ENCODE results near the gene CNTN4.

The CNTN4 gene

DNA sequence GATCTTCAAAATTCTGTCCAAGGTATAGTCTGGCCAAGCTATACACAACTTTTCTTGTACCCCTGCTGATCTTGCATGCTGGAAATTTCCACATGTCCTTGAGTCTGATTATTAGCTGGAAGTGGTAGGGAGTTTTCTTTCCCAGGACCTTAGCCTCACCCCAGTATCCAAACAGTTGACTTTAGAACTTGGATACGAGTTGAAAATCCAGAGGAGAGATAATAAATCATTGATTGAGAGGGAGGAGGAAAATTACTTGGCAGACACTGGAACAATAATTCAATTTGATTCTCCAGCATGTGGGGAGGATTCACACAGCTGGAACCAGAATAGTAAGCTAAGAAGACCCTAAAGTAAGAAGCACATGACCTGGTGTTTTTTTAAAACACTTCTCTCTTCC lies 895.1 kb downstream of the CNTN4 start:
- no peak for DNase-seq

DNA sequence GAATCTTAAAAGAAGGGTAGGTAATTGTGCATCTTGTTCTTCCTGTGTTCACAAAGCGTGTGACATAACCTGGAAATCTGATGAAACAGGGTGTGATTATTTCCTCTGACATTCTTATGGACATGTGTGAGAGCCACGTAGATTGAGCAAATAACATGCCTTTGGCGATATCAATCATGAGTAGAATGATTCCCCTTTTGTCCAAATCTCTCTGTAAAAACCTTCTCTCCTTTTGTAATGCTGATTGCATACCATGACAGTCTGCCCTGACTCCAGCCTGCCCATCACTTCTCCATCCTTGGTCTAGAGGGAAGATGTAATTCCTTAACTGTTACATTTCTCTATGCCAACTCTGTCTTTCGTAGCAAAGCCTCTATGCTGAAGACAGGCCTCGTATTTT lies 896.5 kb downstream of the CNTN4 start:
- no peak for DNase-seq

DNA sequence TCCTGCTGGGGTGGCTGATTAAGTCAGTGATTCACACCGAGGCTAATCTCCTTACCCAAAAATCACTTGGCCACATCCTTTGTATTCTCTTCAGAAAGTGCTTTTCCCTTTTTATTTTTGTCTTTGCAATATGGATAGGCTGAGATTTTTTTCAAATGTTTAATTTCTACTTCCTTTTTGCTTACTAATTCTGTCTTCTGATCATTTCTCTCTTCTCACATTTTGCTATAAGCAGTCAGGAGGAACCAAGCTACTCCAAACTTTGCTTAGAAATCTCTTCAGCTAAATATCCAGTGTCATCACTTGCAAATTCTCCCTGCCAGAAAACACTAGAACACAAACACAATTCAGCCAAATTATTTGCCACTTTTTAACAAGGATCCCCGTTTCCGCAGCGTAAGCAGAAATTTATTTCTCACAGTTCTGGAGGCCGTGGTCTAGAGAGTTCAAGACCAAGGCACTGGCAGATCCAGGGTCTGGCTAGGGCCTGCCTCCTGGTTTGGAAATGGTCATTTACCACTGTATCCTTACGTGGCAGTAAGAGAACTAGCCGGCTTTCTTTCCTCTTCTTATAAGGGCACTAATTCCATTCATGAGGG lies 906.6 kb downstream of the CNTN4 start:
- DNase-seq: no peak

DNA sequence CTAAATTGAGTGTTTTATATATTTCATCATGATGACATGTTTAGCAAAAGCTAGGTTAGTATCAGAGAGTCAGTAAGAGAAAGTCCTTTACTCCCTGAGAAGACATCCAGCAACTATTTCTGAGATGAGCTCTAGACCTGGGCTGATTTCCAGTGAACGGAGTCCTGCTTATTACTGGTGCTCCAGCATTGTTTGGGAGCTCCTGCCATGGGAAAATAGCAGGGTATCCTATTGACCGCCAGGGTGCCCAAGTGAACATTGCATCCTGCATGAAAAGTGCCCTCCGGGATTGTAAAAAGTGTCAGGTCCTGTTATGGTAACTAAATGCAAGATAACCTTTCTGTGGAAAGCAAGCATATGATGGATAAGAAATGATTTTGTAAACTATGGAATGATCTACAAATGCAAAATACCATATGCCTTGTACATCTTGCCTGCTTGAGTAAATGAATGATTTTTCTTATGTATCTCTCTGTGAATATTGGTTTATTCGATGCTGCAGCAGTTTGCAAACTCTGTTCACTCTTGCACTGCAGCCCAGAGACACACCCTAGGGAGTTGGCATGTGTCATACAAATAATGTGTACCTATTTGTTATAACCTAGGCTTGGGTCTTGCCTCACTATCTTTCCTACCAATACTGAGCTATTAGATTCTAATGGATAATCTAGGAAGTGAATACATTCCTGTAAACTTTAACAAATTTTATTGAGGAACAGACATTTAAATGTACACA lies 914.8 kb downstream of the CNTN4 start:
- DNase-seq: no peak

DNA sequence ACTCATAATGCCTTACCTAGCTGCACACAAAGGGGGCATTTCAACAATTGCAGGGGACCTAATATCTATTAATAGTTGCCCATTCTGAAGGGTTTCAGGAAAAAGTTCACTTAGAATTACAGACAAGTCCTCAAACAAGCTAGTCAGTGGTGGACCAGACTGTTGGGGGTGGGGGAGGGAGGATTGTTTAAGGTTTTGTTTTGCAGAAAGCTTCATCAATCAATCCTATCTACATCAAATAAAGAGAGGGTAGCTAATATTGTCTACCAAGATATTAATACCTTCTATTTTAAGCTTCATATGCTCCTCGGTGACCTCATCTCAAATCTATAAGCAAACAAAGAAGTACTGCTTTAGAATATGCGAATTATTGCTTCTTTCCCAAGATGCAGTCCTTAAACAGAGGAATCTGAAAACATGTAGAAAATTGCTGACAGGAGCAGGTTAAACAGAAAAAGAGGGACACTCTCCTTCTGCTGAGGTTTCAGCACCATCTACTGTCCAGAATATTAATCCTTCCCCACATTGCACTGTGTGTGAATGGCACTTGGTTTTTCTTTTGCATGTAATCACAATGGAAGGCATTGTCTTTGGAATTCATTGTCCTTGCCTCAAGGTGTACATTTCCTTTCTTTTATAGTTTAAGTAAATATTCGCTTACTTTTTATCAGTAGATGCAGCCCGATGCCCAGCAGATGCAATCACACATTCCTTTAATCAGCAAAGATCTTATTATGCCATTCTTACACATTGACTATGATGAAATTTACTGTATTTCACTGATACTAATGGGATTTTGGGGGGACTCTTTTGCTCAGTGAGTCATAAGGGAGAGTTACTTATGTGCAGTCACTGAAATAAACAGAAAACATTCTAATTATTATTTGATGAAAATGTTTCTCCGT lies 916.8 kb downstream of the CNTN4 start:
- no peak for DNase-seq

DNA sequence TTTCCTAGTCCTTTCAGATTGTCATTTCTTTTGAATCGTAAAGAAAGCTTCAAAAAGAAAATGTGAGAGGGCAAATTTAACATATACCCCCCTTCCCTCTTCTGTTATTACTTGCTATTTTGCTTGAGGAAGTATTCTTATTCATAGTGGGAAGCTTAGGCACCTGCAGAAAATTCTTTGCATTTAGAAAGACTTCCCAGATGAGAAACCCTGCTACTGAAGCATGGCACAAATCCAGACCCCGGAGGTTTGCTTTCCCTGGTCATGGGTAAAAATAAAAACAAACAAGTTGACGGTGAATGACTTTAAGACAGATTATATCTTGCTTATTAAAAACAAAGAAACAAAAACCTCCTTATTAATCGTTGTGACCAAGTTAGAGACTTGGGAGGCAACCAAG lies 917.6 kb downstream of the CNTN4 start:
- no peak for DNase-seq

DNA sequence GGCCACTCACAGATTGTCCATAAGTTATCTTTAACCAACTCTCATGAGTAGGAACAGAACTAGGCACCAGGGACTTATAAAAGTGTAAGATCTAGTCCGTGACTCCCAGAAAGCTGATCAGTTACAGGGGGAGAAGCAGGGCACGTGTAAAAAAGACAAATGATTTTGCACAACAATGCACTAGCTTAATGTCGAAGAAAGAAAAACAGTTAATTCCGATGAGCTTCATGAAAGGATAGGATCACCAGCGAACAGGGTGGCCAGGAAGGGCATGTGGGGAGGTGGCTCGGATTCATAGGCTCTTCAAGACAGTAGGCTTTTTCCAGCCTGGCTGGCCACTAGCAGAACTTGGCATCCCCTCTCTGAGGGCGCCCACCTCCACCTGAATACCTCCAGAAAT lies 921.5 kb downstream of the CNTN4 start:
- no peak for DNase-seq

DNA sequence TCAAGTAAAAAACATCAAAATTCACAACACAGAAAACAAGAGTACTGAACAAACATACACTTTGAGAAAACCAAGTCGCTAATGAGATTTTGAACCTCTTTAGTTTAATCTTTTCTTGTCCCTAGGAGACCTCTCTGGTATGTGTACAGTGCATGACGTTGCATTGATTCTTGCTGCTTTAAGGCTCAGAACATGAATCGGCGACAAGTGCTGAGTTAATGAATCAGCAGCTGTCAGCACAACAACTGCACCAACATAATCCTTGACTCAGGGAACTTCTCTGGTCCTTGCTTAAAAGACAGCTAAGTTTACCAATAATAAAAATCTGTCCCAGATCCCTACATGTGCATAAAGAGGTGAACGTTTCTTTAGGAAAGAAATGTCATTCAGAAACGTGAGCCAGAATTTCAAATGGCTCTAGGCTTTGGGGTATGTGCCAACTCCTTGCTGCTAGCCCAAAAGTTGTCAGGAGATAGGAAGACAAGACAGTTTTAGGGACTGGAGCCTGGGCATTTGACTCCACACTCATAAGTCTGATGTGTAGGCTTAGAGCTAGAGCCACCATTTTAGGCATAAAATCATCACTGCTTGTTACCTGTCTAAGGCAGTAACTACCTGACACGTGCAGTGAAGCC lies 924.6 kb downstream of the CNTN4 start:
- DNase-seq: no peak

DNA sequence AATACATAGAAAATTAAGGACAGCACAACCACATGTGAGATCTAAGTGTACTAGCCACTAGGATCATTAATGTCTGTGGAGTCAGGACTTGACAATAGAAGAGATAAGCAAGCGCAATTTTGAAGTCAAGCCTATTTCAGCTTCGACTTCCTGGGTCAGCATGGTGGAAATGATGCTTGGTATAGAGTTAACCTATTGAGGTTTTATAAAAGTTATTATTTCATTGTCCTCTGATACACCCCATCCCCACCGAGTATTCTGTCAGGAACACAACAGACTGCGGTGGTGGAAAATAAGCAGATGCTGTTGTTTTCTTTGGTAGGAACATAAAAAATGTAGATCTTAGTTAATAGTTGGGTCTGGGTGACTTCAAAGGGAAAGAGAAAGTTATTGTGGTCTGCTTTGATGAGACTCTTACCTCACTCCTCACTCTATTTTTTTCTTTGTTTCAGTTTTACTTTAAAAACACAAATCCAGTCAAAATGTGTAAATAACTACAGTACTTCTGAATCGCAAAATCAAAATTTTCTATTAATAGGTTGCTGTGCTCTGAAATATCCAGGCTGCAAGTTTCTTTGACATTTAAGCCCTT lies 929.4 kb downstream of the CNTN4 start:
- no peak for DNase-seq

DNA sequence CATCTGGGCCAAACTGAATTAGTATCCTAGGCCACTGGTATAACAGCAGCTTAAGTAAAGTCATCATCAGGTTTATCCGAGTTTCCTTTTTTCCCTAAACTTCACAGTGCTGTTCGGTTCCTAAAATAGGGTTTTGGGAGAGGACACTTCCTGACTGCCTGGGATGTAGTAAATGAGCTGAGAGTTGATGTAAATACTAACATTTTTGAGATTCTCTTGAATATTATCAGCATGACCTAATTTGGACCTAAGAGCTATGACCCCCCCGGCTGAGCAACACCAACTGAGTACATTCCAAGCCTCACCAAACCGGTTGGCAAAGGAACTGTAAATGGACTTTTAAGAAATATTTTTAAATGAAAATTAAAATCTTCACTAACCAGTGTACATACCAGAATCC lies 932.7 kb downstream of the CNTN4 start:
- no peak for DNase-seq

DNA sequence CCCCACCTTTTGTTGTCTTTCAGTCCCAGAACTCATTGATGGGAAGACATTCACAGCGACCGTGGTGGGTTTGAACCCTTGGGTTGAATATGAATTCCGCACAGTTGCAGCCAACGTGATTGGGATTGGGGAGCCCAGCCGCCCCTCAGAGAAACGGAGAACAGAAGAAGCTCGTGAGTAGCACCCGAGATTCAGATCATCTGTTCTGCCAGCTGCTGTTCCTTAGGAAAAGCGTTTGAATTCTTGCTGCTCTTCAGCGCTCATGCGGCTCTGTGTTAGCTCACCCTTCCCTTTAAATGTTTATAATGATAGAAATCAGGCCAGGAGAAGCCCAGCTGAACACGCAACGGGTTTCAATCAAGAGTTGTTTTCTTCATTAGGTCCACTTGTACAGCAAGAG lies 938.5 kb downstream of the CNTN4 start:
- no peak for DNase-seq

DNA sequence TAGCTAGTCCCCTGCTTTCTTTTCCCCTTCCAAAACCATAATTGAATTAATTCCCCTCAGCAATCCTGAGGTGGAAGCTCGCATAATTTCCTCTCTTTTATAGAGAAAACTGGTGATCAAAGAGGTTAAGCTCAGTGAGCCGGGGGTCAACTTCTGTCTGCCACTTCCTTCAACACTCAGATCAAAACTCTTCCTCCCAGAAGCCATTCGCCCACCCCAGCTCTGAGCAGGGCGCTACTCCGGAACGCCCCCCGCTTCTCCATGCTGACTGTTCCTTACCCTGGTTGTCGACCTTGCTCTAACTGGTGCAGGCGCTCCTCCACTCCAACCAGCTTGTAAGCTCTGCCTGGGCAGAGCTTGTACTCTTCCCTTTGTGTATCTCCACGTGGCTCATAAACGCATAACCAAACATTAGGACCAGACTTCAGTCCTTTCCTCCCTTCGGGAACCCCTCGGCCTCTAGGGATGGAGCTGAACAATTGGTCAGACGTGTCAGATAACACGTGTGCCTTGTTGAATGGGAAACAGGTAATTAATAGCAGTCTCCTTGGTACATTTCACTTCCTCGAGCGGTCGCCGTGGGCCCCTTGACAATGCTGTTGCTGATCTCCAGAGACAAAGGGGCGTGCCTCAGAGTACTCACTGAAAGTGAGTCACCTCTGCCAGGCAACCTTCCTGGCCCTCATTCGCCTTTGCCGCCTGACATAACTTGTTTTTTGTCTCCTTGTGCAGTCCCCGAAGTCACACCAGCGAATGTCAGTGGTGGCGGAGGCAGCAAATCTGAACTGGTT lies 939.7 kb downstream of the CNTN4 start:
- DNase-seq: no peak

DNA sequence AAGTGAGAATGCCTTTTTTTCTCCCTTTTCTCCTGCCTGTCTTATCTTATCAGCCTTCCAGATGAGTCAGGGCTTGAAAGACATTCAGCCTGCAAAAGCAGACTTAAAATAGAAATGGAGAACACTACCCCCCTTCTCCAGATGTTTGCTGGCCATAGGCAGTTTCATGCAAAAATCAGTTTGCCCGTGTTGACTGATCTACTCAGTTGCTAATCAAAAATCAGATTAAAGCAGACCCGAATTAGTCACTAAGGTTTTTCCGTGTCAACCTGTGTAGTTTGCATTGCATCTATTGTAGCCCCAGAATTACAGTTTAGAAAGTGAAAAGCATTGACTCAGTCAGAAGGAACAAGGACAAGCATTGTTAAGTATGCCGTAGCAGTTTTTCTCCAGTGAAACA lies 955.3 kb downstream of the CNTN4 start:
- DNase-seq: no peak

DNA sequence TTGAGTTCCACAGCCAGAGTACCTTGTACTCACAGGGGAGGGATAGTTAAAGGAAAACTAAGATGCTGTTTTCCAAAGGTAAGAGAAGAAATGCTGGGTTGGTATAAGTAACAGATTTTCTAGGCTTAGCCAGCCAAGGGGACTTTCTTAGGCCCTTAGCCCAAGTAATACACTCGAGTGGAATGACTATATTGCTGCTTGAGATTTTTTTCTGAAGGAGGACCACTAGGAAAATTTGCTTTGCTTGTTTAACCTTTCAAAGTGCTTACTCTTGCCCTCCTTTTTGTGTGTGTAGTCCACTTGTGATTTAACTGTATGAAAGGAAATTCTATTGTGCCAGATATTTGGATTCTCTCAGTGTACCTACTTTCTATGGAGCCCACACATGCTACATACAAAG lies 961.0 kb downstream of the CNTN4 start:
- DNase-seq: no peak

DNA sequence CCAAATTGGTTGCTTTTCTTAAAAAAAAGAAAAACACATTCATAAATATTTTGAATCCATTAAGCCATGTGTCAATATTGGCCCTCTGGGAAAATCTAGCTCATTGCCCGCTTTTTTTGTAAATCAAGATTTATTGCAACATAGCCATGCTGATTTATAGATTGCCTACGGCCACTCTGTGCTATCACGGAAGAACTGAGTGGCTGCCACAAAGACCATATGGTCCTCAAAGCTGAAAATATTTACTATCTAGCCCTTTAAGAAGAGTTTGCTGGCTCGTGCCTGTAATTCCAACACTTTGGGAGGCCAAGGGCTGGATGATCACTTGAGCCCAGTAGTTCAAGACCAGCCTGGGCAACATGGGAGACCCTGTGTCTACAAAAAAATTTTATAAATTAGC lies 965.6 kb downstream of the CNTN4 start:
- DNase-seq: no peak

DNA sequence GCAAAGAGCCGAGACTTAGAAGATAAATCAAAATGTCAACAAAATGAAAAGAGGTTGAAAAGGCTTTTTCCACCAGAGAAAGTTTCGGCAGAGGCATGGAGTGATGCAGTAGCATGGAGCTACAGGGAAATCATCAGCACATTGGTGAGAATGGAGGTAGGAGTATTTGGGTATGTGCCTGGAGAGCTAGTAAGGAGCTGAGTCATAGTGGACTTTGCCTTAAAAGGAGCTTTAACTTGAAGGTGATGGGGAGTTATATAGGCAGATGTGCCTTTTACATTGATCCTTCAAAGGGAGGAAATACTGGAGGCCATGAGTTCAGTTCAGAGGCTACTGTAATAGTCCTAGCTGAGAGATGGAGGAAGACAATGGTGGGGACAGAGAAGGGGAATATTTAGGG lies 967.2 kb downstream of the CNTN4 start:
- no peak for DNase-seq

DNA sequence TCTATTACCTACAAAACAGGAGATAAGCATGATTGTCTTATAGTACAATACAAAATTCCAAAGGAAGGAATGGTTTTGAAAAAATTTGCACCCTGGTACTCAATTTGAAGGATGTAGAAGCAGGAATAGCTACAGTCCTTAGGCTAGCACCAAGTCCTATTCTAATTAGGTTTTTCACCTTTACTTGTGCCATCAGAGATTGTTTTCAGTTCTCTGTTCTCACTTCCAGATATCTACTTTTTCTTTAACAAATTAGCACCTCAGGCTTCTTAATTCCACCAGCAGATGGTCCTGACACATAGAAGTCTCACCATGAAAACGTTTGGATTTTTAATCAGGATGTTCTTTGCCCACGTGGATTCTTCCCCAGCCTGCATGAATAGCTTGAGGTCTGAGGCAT lies 967.7 kb downstream of the CNTN4 start:
- no peak for DNase-seq

DNA sequence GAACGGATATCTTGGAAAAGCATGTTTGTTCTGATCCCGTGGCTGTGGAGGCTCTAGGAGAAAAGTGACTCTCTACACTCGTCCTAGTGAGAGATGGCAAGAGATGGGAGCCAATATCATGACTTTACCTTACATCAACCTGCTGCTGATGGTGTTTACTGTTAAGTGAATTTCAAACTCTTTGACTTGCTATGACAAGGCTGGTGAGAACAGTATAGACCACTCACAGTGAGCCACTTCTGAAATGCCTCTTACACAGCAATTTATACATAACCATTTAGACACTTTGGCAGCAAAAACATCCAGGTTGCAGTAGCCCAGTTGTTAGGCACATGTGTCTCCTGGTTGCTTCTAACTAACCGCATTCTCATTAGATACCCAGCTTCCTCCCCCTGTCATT lies 968.2 kb downstream of the CNTN4 start:
- no peak for DNase-seq

DNA sequence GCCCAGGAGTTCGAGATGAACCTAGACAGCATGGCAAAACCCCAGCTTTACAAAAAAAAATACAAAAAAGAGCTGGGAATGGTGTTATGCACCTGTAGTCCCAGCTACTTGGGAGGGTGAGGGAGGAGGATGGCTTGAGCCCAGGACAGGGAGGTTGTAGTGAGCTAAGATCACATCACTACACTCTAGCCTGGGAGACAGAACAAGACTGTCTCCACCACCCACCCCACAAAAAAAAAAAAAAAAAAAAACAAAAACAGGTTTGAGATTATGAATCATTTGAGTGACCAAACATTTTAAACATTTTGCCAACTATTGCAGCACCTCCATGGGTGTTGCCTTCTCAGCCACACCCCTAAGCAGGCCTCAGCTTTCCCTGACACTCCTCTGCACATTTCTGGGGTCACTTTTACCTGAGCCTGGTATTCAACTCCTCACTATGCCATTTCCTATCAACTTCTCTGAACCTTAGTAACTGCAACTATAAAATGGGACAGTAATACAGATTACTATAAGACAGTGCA lies 969.8 kb downstream of the CNTN4 start:
- no peak for DNase-seq

DNA sequence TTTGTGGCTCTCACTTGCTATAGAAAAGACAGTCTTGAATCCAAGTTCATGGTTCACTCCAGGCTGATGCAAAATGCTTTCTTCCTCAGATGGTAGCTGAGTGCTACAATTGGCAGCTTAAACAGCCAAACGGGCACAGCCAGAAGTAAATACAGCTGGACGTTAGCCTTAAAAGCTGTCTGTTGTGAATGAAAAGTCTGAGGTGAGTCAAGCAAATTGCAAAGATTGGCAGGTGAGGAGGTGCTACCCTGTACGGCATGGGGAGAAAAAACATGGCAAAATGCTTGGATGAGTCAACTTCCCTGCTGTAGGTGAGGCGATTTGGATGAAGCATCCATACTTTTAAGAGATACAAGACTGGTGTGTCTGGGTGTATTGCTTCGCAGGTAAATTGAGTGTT lies 971.1 kb downstream of the CNTN4 start:
- no peak for DNase-seq

DNA sequence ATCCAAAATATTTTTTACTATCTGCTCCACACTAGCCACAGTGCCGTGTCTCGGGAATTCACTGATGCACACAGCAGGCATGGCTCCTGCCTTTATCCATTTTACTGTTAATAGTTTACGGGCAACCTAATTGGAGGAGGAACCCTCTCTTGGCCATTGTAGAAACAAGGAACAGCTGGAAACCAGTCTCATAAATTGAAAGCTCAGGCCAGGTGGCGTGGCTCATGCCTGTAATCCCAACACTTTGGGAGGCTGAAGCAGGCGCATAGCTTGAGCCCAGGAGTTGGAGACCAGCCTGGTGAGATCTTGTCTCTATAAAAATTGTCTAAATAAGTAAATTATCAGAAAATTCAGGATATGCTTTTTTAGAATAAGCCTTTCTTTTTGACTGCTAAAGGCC lies 972.5 kb downstream of the CNTN4 start:
- no peak for DNase-seq
